Kidney (tissue), 14 donors: ENCODE data around the gene SLC3A2. TPM values are rescaled to one million over a fixed set of nuclear protein-coding genes. Genes with fewer than 3 reads are reported as not detected.

Experiments
- DNase-seq, 5 donors: peaks; one replicate each; pipeline ENCODE4 v3.0.0-alpha.2; 2013 to 2020
- FAIRE-seq: peaks from 2 replicates; lab custom pipeline; 2012; peaks lifted over from hg19 to GRCh38; lab: Jason Lieb, UNC
- H3K27ac ChIP-seq, 2 donors: one replicate each; pipeline ENCODE4 v1.7.0; 2013; ENCODE audit warnings: low read depth in 2 of 2, low read length in 2 of 2, inconsistent platforms in 1 of 2
- H3K27me3 ChIP-seq: one replicate; pipeline ENCODE4 v1.7.1; 2013; ENCODE audit warnings: low read length, inconsistent platforms; ENCODE audit not compliant: control insufficient read depth, insufficient read depth
- H3K36me3 ChIP-seq, 3 donors: one replicate each; pipeline versions ENCODE4 v1.7.0 to v1.7.1; 2013; ENCODE audit warnings: low read length in 3 of 3, control low read depth in 1 of 3, inconsistent platforms in 1 of 3; ENCODE audit not compliant: insufficient read depth in 3 of 3, control insufficient read depth in 2 of 3
- H3K4me1 ChIP-seq, 3 donors: one replicate each; pipeline versions ENCODE4 v1.7.0 to v1.7.1; 2013; ENCODE audit warnings: low read length in 3 of 3, inconsistent platforms in 1 of 3, low read depth in 1 of 3; ENCODE audit not compliant: control insufficient read depth in 2 of 3, insufficient read depth in 2 of 3
- H3K4me3 ChIP-seq, 3 donors: one replicate each; pipeline versions ENCODE4 v1.7.0 to v1.8.1; 2013; ENCODE audit warnings: low read length in 3 of 3, control low read depth in 1 of 3, inconsistent platforms in 1 of 3
- H3K9ac ChIP-seq, 3 donors: one replicate each; pipeline versions ENCODE4 v1.7.0 to v1.7.1; 2013; ENCODE audit warnings: low read length in 3 of 3, control low read depth in 1 of 3, inconsistent platforms in 1 of 3
- H3K9me3 ChIP-seq, 3 donors: one replicate each; pipeline versions ENCODE4 v1.7.0 to v1.7.1; 2013; ENCODE audit warnings: low read length in 3 of 3, control low read depth in 1 of 3, inconsistent platforms in 1 of 3; ENCODE audit not compliant: control insufficient read depth in 2 of 3, insufficient read depth in 1 of 3
- CTCF ChIP-seq: IDR thresholded peaks from 3 replicates; pipeline ENCODE4 v1.5.1; 2012; ENCODE audit warnings: mild to moderate bottlenecking, moderate library complexity, borderline replicate concordance; ENCODE audit not compliant: insufficient read depth; ENCODE audit errors: extremely low read depth
- intact Hi-C: fragments of 100-400 bp; cut with DNase I; formaldehyde crosslinking; loops from one replicate; pipeline ENCODE4 v1.11.1; 2022
- polyA plus RNA-seq: library from polyadenylated mRNA; stranded (reverse); fragments of 350-450 nt; fragmentation: Illumina TruSeq; extraction: RNeasy Lipid Tissue Mini Kit (QIAGEN cat#74804); gene quantifications from one replicate; pipeline ENCODE4 v1.2.3, GENCODE V29; 2014; ENCODE audit warnings: low read depth, low replicate concordance; ENCODE audit not compliant: insufficient read depth
- total RNA-seq: library from RNA; stranded (reverse); fragmentation: NEBNext Ultra II Directional; extraction: Animal tissue kit (Norgen Biotek cat#: 25700); gene quantifications from one replicate; pipeline ENCODE4 v1.2.1, GENCODE V29; 2021
- donor health status: control.
- donor health status: control.
- donor health status: control.
- donor health status: control.
- donor health status: control.
- donor health status: DM: yes; HTN: yes; CAD: no.
- donor health status: Normal renal cell carcinoma (clear cell type).

SLC3A2 gene
- total and polyA plus RNA-seq, 2 donors from 2014 or later = 203 to 299 TPM

GRCh38 chr11:62846177-62846576 is 34.5 kb upstream of the SLC3A2 start:
- no peak for TF ChIP-seq CTCF
- peak in 1 of 5 donors; percentile 8 for DNase-seq
- FAIRE-seq = no peak

DNA sequence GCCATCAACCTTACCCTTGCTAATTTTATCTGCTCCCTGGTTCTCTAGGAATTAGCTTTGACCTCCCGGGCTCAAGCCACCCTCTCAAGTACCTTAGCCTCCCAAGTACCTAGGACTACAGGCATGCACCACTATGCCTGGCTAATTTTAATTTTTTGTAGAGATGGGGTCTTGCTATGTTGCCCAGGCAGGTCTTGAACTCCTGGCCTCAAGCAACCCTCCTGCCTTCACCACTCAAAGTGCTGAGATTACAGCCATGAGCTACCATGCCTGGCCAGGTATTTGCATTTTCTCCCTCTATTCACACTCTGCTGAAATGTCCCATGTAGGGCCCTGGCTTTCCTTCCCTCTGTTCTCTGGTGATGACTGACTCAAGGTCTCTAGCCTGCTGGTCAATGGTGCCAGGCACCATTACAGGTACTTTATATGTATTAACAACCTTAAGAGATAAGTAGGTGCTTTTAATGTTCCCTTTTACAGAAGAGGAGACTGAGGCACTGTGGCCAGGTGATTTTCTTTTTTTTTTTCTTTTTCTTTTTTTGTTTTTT is 32.9 kb upstream of the SLC3A2 start:
- Histone ChIP-seq H3K36me3 (peaks cover 5 to 16% (median 9%) of the 10 kb centered on the region in 3 donors), H3K9me3 (no peaks in the 10 kb centered on the region), H3K27ac (no peak overlapping the region), H3K27me3 (no peaks in the 10 kb centered on the region), H3K9ac (no peak overlapping the region), H3K4me3 (no peak overlapping the region), H3K4me1 (peaks cover 0 to under 1% (median 0%) of the 10 kb centered on the region in 3 donors)
- peak in 1 of 5 donors; percentile 8 for DNase-seq
- intact Hi-C loops = no loop called here
- no peak for FAIRE-seq
- TF ChIP-seq CTCF = no peak

More at GRCh38 chr11:62846177-62846576, 34.5 kb upstream of the SLC3A2 start:
- H3K27ac ChIP-seq = no peak overlapping the region
- H3K4me3 ChIP-seq = no peak overlapping the region
- no peak overlapping the region for H3K9ac ChIP-seq
- peaks cover 0 to 6% (median 5%) of the 10 kb centered on the region in 3 donors for H3K4me1 ChIP-seq
- H3K36me3 ChIP-seq = no peaks in the 10 kb centered on the region
- no peaks in the 10 kb centered on the region for H3K27me3 ChIP-seq
- H3K9me3 ChIP-seq = no peaks in the 10 kb centered on the region
- intact Hi-C loops = no loop called here

DNA sequence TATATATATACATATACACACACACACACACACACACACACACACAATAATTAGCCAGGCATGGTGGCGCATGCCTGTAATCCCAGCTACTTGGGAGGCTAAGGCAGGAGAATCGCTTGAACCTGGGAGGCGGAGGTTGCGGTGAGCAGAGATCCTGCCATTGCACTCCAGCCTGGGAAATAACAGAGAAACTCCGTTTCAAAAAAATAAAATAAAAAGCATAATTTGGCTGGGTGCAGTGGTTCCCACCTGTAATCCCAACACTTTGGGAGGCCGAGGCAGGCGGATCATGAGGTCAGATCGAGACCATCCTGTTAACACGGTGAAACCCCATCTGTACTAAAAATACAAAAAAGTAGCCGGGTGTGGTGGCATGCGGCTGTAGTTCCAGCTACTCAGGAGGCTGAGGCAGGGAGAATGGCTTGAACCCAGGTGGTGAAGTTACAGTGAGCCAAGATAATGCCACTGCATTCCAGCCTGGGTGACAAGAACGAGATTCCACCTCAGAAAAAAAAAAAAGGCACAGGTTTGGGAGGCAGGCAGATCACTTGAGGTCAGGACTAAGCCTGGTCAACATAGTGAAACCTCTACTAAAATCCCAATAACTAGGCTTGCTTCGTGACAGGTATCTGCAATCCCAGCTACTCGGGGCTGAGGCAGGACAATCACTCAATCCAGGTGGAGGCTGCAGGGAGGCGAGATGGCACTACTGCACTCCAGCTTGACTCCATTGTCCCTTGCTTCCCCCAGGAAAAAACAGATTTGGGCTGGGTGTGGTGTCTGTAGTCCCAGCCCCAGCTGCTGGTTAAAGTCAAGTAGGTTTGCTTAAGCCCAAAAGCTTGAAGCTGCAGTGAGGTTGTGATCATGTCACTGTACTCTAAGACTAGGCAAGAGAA is 29.5 kb upstream of the SLC3A2 start:
- no peak overlapping the region for H3K9ac ChIP-seq
- DNase-seq (peak in 1 of 5 donors; percentile 8), FAIRE-seq (no peak)
- H3K27ac ChIP-seq = no peak overlapping the region
- H3K4me3 ChIP-seq = no peak overlapping the region
- H3K27me3 ChIP-seq = no peaks in the 10 kb centered on the region
- peaks cover 4 to 18% (median 9%) of the 10 kb centered on the region in 3 donors for H3K4me1 ChIP-seq
- intact Hi-C loops = no loop called here
- no peaks in the 10 kb centered on the region for H3K9me3 ChIP-seq
- peaks cover 18 to 28% (median 18%) of the 10 kb centered on the region in 3 donors for H3K36me3 ChIP-seq
- no peak for TF ChIP-seq CTCF
